Measurements from ENCODE around the gene MINPP1. TPM values are rescaled to one million over a fixed set of nuclear protein-coding genes. Genes with fewer than 3 reads are reported as not detected.

The MINPP1 gene
- polyA plus RNA-seq, 1 experiment, result 24.6 TPM

GRCh38 chr10:87518937-87519336, 14.2 kb downstream of the MINPP1 start:
- no peak for DNase-seq (ENCODE audit: low read depth, low spot score)
- no peaks in the 10 kb centered on the region for H3K9me3 ChIP-seq (ENCODE audit: control insufficient read depth, insufficient read depth, low read length)
- no peak overlapping the region for H3K27ac ChIP-seq (ENCODE audit: low read depth, low read length)
- H3K27me3 ChIP-seq (ENCODE audit: control insufficient read depth, insufficient read depth, low read length), result no peaks in the 10 kb centered on the region
- no peak overlapping the region for H3K4me3 ChIP-seq (ENCODE audit: low read depth, low read length)
- no peak for TF ChIP-seq CTCF (IDR thresholded peaks at IDR 0.05; ENCODE audit: low read depth, low read length)
- ChIA-PET POLR2A (no interaction called here), CTCF (no interaction called here)

GRCh38 chr10:87519582-87519981, 14.9 kb downstream of the MINPP1 start:
- H3K27ac ChIP-seq (ENCODE audit: low read depth, low read length), result no peak overlapping the region
- ChIA-PET POLR2A (no interaction called here), CTCF (no interaction called here)
- no peak overlapping the region for H3K4me3 ChIP-seq (ENCODE audit: low read depth, low read length)
- no peak for DNase-seq (ENCODE audit: low read depth, low spot score)
- no peaks in the 10 kb centered on the region for H3K9me3 ChIP-seq (ENCODE audit: control insufficient read depth, insufficient read depth, low read length)
- H3K27me3 ChIP-seq (ENCODE audit: control insufficient read depth, insufficient read depth, low read length), result no peaks in the 10 kb centered on the region
- no peak for TF ChIP-seq CTCF (IDR thresholded peaks at IDR 0.05; ENCODE audit: low read depth, low read length)

GRCh38 chr10:87523731-87524130, 19.0 kb downstream of the MINPP1 start:
- H3K4me3 ChIP-seq (ENCODE audit: low read depth, low read length), result no peak overlapping the region
- ChIA-PET POLR2A (no interaction called here), CTCF (interaction anchor here (2.1 kb wide), 1 partner anchor 10 kb away, joined by 8 read pairs; no protein-coding TSS in a partner anchor)
- no peak for TF ChIP-seq CTCF (IDR thresholded peaks at IDR 0.05; ENCODE audit: low read depth, low read length)
- no peak for DNase-seq (ENCODE audit: low read depth, low spot score)
- no peak overlapping the region for H3K27ac ChIP-seq (ENCODE audit: low read depth, low read length)
- no peaks in the 10 kb centered on the region for H3K27me3 ChIP-seq (ENCODE audit: control insufficient read depth, insufficient read depth, low read length)
- no peaks in the 10 kb centered on the region for H3K9me3 ChIP-seq (ENCODE audit: control insufficient read depth, insufficient read depth, low read length)

GRCh38 chr10:87524296-87524695, 19.6 kb downstream of the MINPP1 start:
- TF ChIP-seq CTCF (IDR thresholded peaks at IDR 0.05; ENCODE audit: low read depth, low read length), result no peak
- H3K27me3 ChIP-seq (ENCODE audit: control insufficient read depth, insufficient read depth, low read length), result no peaks in the 10 kb centered on the region
- no peak overlapping the region for H3K27ac ChIP-seq (ENCODE audit: low read depth, low read length)
- DNase-seq (ENCODE audit: low read depth, low spot score), result no peak
- ChIA-PET CTCF (interaction anchor here (2.1 kb wide), 1 partner anchor 9 kb away, joined by 8 read pairs; no protein-coding TSS in a partner anchor), POLR2A (no interaction called here)
- H3K9me3 ChIP-seq (ENCODE audit: control insufficient read depth, insufficient read depth, low read length), result no peaks in the 10 kb centered on the region
- H3K4me3 ChIP-seq (ENCODE audit: low read depth, low read length), result no peak overlapping the region

- DNase-seq (ENCODE audit: low read depth, low spot score), result no peak
- CTCF ChIA-PET, result interaction anchor here (0.5 to 2.1 kb wide), 4 partner anchors 11 to 761 kb away, joined by 4 to 16 read pairs (median 5); no protein-coding TSS in a partner anchor
Observed at GRCh38 chr10:87531908-87532622, 27.4 kb downstream of the MINPP1 start.

More at GRCh38 chr10:87531908-87532622, 27.4 kb downstream of the MINPP1 start:
- TF ChIP-seq CTCF (IDR thresholded peaks at IDR 0.05; ENCODE audit: low read depth, low read length), result no peak
- POLR2A ChIA-PET, result interaction anchor here (0.9 to 1.4 kb wide), 2 partner anchors 24 to 28 kb away, joined by 3 to 4 read pairs; partner anchors contain the start of gene MINPP1
- Histone ChIP-seq H3K27ac (ENCODE audit: low read depth, low read length) (no peak overlapping the region), H3K27me3 (ENCODE audit: control insufficient read depth, insufficient read depth, low read length) (no peaks in the 10 kb centered on the region), H3K9me3 (ENCODE audit: control insufficient read depth, insufficient read depth, low read length) (peaks cover 5% of the 10 kb centered on the region; the same call in 1 of the 2 replicates), H3K4me3 (ENCODE audit: low read depth, low read length) (no peak overlapping the region)
